GM23248 (cell line): ENCODE measurements around the gene ZNF580. TPM values are rescaled to one million over a fixed set of nuclear protein-coding genes. Genes with fewer than 3 reads are reported as not detected.

Experiments used
- DNase-seq: peaks from one replicate; pipeline ENCODE4 v3.0.0-alpha.2; 2015
- H2AFZ ChIP-seq: fragments of 200-600 bp; sonication (generic); 2 replicates; pipeline ENCODE4 v1.6.1; 2016; ENCODE audit warnings: antibody characterized with exemption
- H3F3A ChIP-seq: fragments of 200-600 bp; sonication (generic); 2 replicates; pipeline ENCODE4 v1.6.1; 2016; ENCODE audit warnings: mild to moderate bottlenecking, antibody characterized with exemption, mixed run types; ENCODE audit not compliant: insufficient read depth
- H3K27ac ChIP-seq: fragments of 200-600 bp; sonication (generic); 2 replicates; pipeline ENCODE4 v1.5.1; 2016; ENCODE audit warnings: mild to moderate bottlenecking
- H3K27me3 ChIP-seq: fragments of 200-600 bp; sonication (generic); replicated peaks from 2 replicates; pipeline ENCODE4 v1.6.1; 2016; ENCODE audit warnings: mild to moderate bottlenecking; ENCODE audit not compliant: insufficient read depth
- H3K36me3 ChIP-seq: fragments of 200-600 bp; sonication (generic); 2 replicates; pipeline ENCODE4 v1.6.1; 2016; ENCODE audit warnings: low read depth, mild to moderate bottlenecking
- H3K4me1 ChIP-seq: fragments of 200-600 bp; sonication (generic); 2 replicates; pipeline ENCODE4 v1.6.1; 2016; ENCODE audit warnings: mild to moderate bottlenecking; ENCODE audit not compliant: insufficient read depth
- H3K4me2 ChIP-seq: fragments of 200-600 bp; sonication (generic); one replicate; pipeline ENCODE4 v1.6.1; 2016; ENCODE audit warnings: mild to moderate bottlenecking; ENCODE audit not compliant: unreplicated experiment
- H3K4me3 ChIP-seq: fragments of 200-600 bp; sonication (generic); 2 replicates; pipeline ENCODE4 v1.5.1; 2016; ENCODE audit warnings: mild to moderate bottlenecking
- H3K79me2 ChIP-seq: fragments of 200-600 bp; sonication (generic); 2 replicates; pipeline ENCODE4 v1.6.1; 2016; ENCODE audit warnings: mild to moderate bottlenecking; ENCODE audit not compliant: insufficient read depth
- H3K9ac ChIP-seq: fragments of 200-600 bp; sonication (generic); 2 replicates; pipeline ENCODE4 v1.6.1; 2016; ENCODE audit warnings: mild to moderate bottlenecking
- H3K9me2 ChIP-seq: fragments of 200-600 bp; sonication (generic); 2 replicates; pipeline ENCODE4 v1.6.1; 2016; ENCODE audit warnings: mixed run types, mild to moderate bottlenecking, moderate library complexity; ENCODE audit not compliant: insufficient read depth
- H3K9me3 ChIP-seq: fragments of 200-600 bp; sonication (generic); one replicate; pipeline ENCODE4 v1.6.1; 2017; ENCODE audit warnings: low read depth
- H4K20me1 ChIP-seq: fragments of 200-600 bp; sonication (generic); 2 replicates; pipeline ENCODE4 v1.6.0; 2016; ENCODE audit not compliant: insufficient read depth
- EZH2 ChIP-seq: fragments of 200-600 bp; sonication (generic); IDR thresholded peaks from 2 replicates; pipeline ENCODE4 v1.6.1; 2018; ENCODE audit warnings: antibody characterized with exemption, mild to moderate bottlenecking; ENCODE audit not compliant: insufficient read depth, poor library complexity, severe bottlenecking
- EZH2phosphoT487 ChIP-seq: fragments of 200-600 bp; sonication (generic); IDR thresholded peaks from 2 replicates; pipeline ENCODE4 v1.6.1; 2018; ENCODE audit warnings: antibody characterized with exemption, moderate library complexity, mild to moderate bottlenecking, low read depth; ENCODE audit not compliant: insufficient read depth
- WGBS, 2 experiments: methylation state at CpG; one replicate each; pipeline ENCODE4 v1.1.6; 2015 to 2017; ENCODE audit warnings: low lambda C conversion rate in 2 of 2, low coverage in 1 of 2; ENCODE audit errors: missing lambda C conversion rate in 2 of 2; 5-methylcytosine and 5-hydroxymethylcytosine counted together
- in situ Hi-C: fragments of 300-500 bp; cut with MboI; formaldehyde crosslinking; loops from 2 replicates; pipeline ENCODE4 v1.15.0; 2020
- polyA plus RNA-seq: library from polyadenylated mRNA; unstranded; fragments of >200 nt; fragmentation: Nextera tagmentation; extraction: Ambion mirVana; gene quantifications from 2 replicates; pipeline ENCODE4 v1.2.1, GENCODE V29; 2016
- total RNA-seq: library from RNA; depleted of rRNA; stranded (reverse); fragments of >200 nt; shearing (Covaris generic); gene quantifications from 2 replicates; pipeline ENCODE4 v1.2.3, GENCODE V29; 2014; rRNA removed

The ZNF580 gene
- total and polyA plus RNA-seq, 2 experiments from 2014 or later = 11.7 to 44.0 TPM

GRCh38 chr19:55690769-55691545 lies 50.2 kb downstream of the ZNF580 start:
- in situ Hi-C loops = no loop called here
- H3K9ac ChIP-seq = no peak overlapping the region
- H3K27ac ChIP-seq = no peak overlapping the region
- no peak overlapping the region for H3K4me3 ChIP-seq
- H3K36me3 ChIP-seq = peaks cover 3% of the 10 kb centered on the region; the same call in 1 of the 2 replicates
- no peak overlapping the region for H2AFZ ChIP-seq
- WGBS, 2 experiments = 88 to 89% methylated on average over 17 to 31 of the region's 31 CpGs
- peaks cover 25% of the 10 kb centered on the region for H3K79me2 ChIP-seq
- H3K9me2 ChIP-seq = no peaks in the 10 kb centered on the region
- H3K9me3 ChIP-seq = no peaks in the 10 kb centered on the region
- no peak for TF ChIP-seq EZH2phosphoT487
- no peaks in the 10 kb centered on the region for H3K4me1 ChIP-seq
- no peak for DNase-seq
- no peaks in the 10 kb centered on the region for H4K20me1 ChIP-seq
- H3F3A ChIP-seq = no peaks in the 10 kb centered on the region
- H3K27me3 ChIP-seq = no peaks in the 10 kb centered on the region
- H3K4me2 ChIP-seq = no peak overlapping the region

GRCh38 chr19:55691561-55692481 lies 51.0 kb downstream of the ZNF580 start:
- 88 to 94% methylated on average over 14 to 31 of the region's 31 CpGs for WGBS, 2 experiments
- Histone ChIP-seq H3K79me2 (peaks cover 16% of the 10 kb centered on the region), H3K9me2 (no peaks in the 10 kb centered on the region), H2AFZ (no peak overlapping the region), H3K9ac (no peak overlapping the region), H3K36me3 (peaks cover 3% of the 10 kb centered on the region; the same call in 1 of the 2 replicates), H3K4me1 (no peaks in the 10 kb centered on the region), H3K27me3 (no peaks in the 10 kb centered on the region), H3K27ac (no peak overlapping the region), H3K9me3 (no peaks in the 10 kb centered on the region), H4K20me1 (no peaks in the 10 kb centered on the region), H3K4me3 (no peak overlapping the region), H3K4me2 (no peak overlapping the region), H3F3A (no peaks in the 10 kb centered on the region)
- no peak for TF ChIP-seq EZH2phosphoT487
- no peak for TF ChIP-seq EZH2
- DNase-seq = no peak
- in situ Hi-C loops = no loop called here

GRCh38 chr19:55692681-55693081 lies 51.9 kb downstream of the ZNF580 start:
- Histone ChIP-seq H3K36me3 (peaks cover 3% of the 10 kb centered on the region; the same call in 1 of the 2 replicates), H3K79me2 (peaks cover 7% of the 10 kb centered on the region), H4K20me1 (no peaks in the 10 kb centered on the region), H3K9me2 (no peaks in the 10 kb centered on the region), H3F3A (no peaks in the 10 kb centered on the region), H3K4me2 (no peak overlapping the region), H3K27ac (no peak overlapping the region), H3K4me3 (no peak overlapping the region), H3K9ac (no peak overlapping the region), H3K27me3 (no peaks in the 10 kb centered on the region), H3K4me1 (no peaks in the 10 kb centered on the region), H2AFZ (no peak overlapping the region), H3K9me3 (no peaks in the 10 kb centered on the region)
- WGBS, 2 experiments = 84 to 89% methylated on average over 9 to 19 of the region's 19 CpGs
- in situ Hi-C loops = no loop called here
- no peak for DNase-seq
- TF ChIP-seq EZH2phosphoT487 (no peak), EZH2 (no peak)

Other genes with a start within 250 kb of the ZNF580 start
- gene UBE2S, start 233.2 kb upstream of the ZNF580 start, total RNA-seq = 54.4 and 82.2 TPM in 2 replicates
- 106 and 107 TPM in 2 replicates for gene UBE2S, start 233.2 kb upstream of the ZNF580 start, polyA plus RNA-seq
- gene SHISA7, start 197.7 kb upstream of the ZNF580 start, total RNA-seq = not detected in 2 replicates
- not detected in 2 replicates for gene SHISA7, start 197.7 kb upstream of the ZNF580 start, polyA plus RNA-seq
- 103 and 116 TPM in 2 replicates for gene ISOC2, start 179.4 kb upstream of the ZNF580 start, total RNA-seq
- 34.0 and 35.3 TPM in 2 replicates for gene ISOC2, start 179.4 kb upstream of the ZNF580 start, polyA plus RNA-seq
- gene C19orf85, start 176.3 kb upstream of the ZNF580 start, total RNA-seq = not detected in 2 replicates
- not detected in 2 replicates for gene C19orf85, start 176.3 kb upstream of the ZNF580 start, polyA plus RNA-seq
- gene ZNF628, start 164.4 kb upstream of the ZNF580 start, total RNA-seq = 1.7 and 4.3 TPM in 2 replicates
- 1.1 TPM in 2 replicates for gene ZNF628, start 164.4 kb upstream of the ZNF580 start, polyA plus RNA-seq
- gene NAT14, start 155.8 kb upstream of the ZNF580 start, total RNA-seq = 13.4 and 13.9 TPM in 2 replicates
- 11.1 and 12.0 TPM in 2 replicates for gene NAT14, start 155.8 kb upstream of the ZNF580 start, polyA plus RNA-seq
- gene SSC5D, start 152.6 kb upstream of the ZNF580 start, total RNA-seq = 12.6 and 14.4 TPM in 2 replicates
- gene SSC5D, start 152.6 kb upstream of the ZNF580 start, polyA plus RNA-seq = 9.8 and 10.0 TPM in 2 replicates
- gene SBK2, start 103.9 kb upstream of the ZNF580 start, total RNA-seq = not detected in 2 replicates
- gene SBK2, start 103.9 kb upstream of the ZNF580 start, polyA plus RNA-seq = not detected in 2 replicates
- gene SBK3, start 95.5 kb upstream of the ZNF580 start, total RNA-seq = not detected in 2 replicates
- not detected in 2 replicates for gene SBK3, start 95.5 kb upstream of the ZNF580 start, polyA plus RNA-seq
- gene ZNF579, start 60.2 kb upstream of the ZNF580 start, total RNA-seq = 7.1 and 7.9 TPM in 2 replicates
- 1.7 and 1.8 TPM in 2 replicates for gene ZNF579, start 60.2 kb upstream of the ZNF580 start, polyA plus RNA-seq
- 3.4 and 5.6 TPM in 2 replicates for gene FIZ1, start 41.5 kb upstream of the ZNF580 start, total RNA-seq
- 2.3 TPM in 2 replicates for gene FIZ1, start 41.5 kb upstream of the ZNF580 start, polyA plus RNA-seq
- 9.9 and 17.8 TPM in 2 replicates for gene ZNF524, start 40.7 kb upstream of the ZNF580 start, total RNA-seq
- gene ZNF524, start 40.7 kb upstream of the ZNF580 start, polyA plus RNA-seq = 16.2 and 18.2 TPM in 2 replicates
- 1.3 and 1.5 TPM in 2 replicates for gene ZNF865, start 35.4 kb upstream of the ZNF580 start, total RNA-seq
- 0.21 and 0.51 TPM in 2 replicates for gene ZNF865, start 35.4 kb upstream of the ZNF580 start, polyA plus RNA-seq
- 3.0 and 4.2 TPM in 2 replicates for gene ZNF784, start 16.4 kb upstream of the ZNF580 start, total RNA-seq
- gene ZNF784, start 16.4 kb upstream of the ZNF580 start, polyA plus RNA-seq = 1.2 and 1.3 TPM in 2 replicates
- 8.5 and 12.1 TPM in 2 replicates for gene ZNF581, start 2.6 kb downstream of the ZNF580 start, total RNA-seq
- gene ZNF581, start 2.6 kb downstream of the ZNF580 start, polyA plus RNA-seq = 17.6 and 20.6 TPM in 2 replicates
- gene CCDC106, start 7.2 kb downstream of the ZNF580 start, total RNA-seq = 11.3 and 12.0 TPM in 2 replicates
- gene CCDC106, start 7.2 kb downstream of the ZNF580 start, polyA plus RNA-seq = 15.2 and 15.3 TPM in 2 replicates
- 128 and 150 TPM in 2 replicates for gene U2AF2, start 14.0 kb downstream of the ZNF580 start, total RNA-seq
- 19.3 and 22.4 TPM in 2 replicates for gene U2AF2, start 14.0 kb downstream of the ZNF580 start, polyA plus RNA-seq
- gene EPN1, start 34.2 kb downstream of the ZNF580 start, total RNA-seq = 82.2 and 103 TPM in 2 replicates
- 48.8 and 53.1 TPM in 2 replicates for gene EPN1, start 34.2 kb downstream of the ZNF580 start, polyA plus RNA-seq
- gene NLRP9, start 97.4 kb downstream of the ZNF580 start, total RNA-seq = not detected in 2 replicates
- not detected in 2 replicates for gene NLRP9, start 97.4 kb downstream of the ZNF580 start, polyA plus RNA-seq
- not detected in 2 replicates for gene RFPL4A, start 118.1 kb downstream of the ZNF580 start, total RNA-seq
- gene RFPL4A, start 118.1 kb downstream of the ZNF580 start, polyA plus RNA-seq = not detected in 2 replicates
- gene RFPL4AL1, start 128.1 kb downstream of the ZNF580 start, total RNA-seq = not detected in 2 replicates
- gene RFPL4AL1, start 128.1 kb downstream of the ZNF580 start, polyA plus RNA-seq = not detected in 2 replicates
- gene NLRP11, start 191.0 kb downstream of the ZNF580 start, total RNA-seq = not detected in 2 replicates
- not detected in 2 replicates for gene NLRP11, start 191.0 kb downstream of the ZNF580 start, polyA plus RNA-seq
- not detected in 2 replicates for gene NLRP4, start 195.5 kb downstream of the ZNF580 start, total RNA-seq
- not detected in 2 replicates for gene NLRP4, start 195.5 kb downstream of the ZNF580 start, polyA plus RNA-seq